Ishikawa (cell line): ENCODE measurements around the gene SNX19.

Experiments
- CEBPB ChIP-seq: IDR thresholded peaks from 2 replicates; pipeline ENCODE4 v1.6.1; 2012
- EGR1 ChIP-seq: IDR thresholded peaks from 2 replicates; pipeline ENCODE4 v1.6.1; 2012
- EP300 ChIP-seq: IDR thresholded peaks from 2 replicates; pipeline ENCODE4 v1.6.1; 2012; ENCODE audit warnings: borderline replicate concordance
- FOXM1 ChIP-seq: IDR thresholded peaks from 2 replicates; pipeline ENCODE4 v1.6.1; 2012; ENCODE audit warnings: low read depth, borderline replicate concordance
- NFIC ChIP-seq: IDR thresholded peaks from 2 replicates; pipeline ENCODE4 v1.6.1; 2012
- RAD21 ChIP-seq: IDR thresholded peaks from 2 replicates; pipeline ENCODE4 v1.6.1; 2012; ENCODE audit warnings: low read depth
- REST ChIP-seq: IDR thresholded peaks from 2 replicates; pipeline ENCODE4 v1.6.1; 2012; ENCODE audit warnings: low read depth, mild to moderate bottlenecking
- TAF1 ChIP-seq: IDR thresholded peaks from 2 replicates; pipeline ENCODE4 v1.6.1; 2012; ENCODE audit warnings: low read depth, mild to moderate bottlenecking
- USF1 ChIP-seq: IDR thresholded peaks from 2 replicates; pipeline ENCODE4 v1.6.1; 2012
- YY1 ChIP-seq: IDR thresholded peaks from 2 replicates; pipeline ENCODE4 v1.6.1; 2012; ENCODE audit warnings: low read depth
- ZBTB7A ChIP-seq: IDR thresholded peaks from 2 replicates; pipeline ENCODE4 v1.6.1; 2012; ENCODE audit warnings: low read depth

GRCh38 chr11:130848361-130849214, 67.7 kb downstream of the SNX19 start:
- no peak for TF ChIP-seq YY1
- no peak for TF ChIP-seq EP300
- no peak for TF ChIP-seq FOXM1
- TF ChIP-seq EGR1: no peak
- TF ChIP-seq CEBPB: no peak
- TF ChIP-seq REST: no peak
- TF ChIP-seq USF1: no peak
- TF ChIP-seq RAD21: no peak
- TF ChIP-seq NFIC: no peak
- no peak for TF ChIP-seq TAF1
- no peak for TF ChIP-seq ZBTB7A
